Gastroesophageal sphincter (tissue), 4 donors: ENCODE results near the gene OR1N1. TPM values are rescaled to one million over a fixed set of nuclear protein-coding genes. Genes with fewer than 3 reads are reported as not detected.

Experiments used
- total RNA-seq, 4 donors: library from RNA; depleted of rRNA; stranded (reverse); fragments of >200 nt; gene quantifications; one replicate each; pipeline ENCODE4 v1.1.0, GENCODE V29; 2016

Gene OR1N1
- total RNA-seq, 4 donors from 2014 or later = not detected

Other genes with a start within 250 kb of the OR1N1 start
- gene PTGS1, start 156.3 kb downstream of the OR1N1 start, total RNA-seq = 100 to 1,000 TPM in 1 of 4 donors, 10 to 100 TPM in 3; 15.8 to 154 (median 46.4) TPM
- gene OR1J1, start 49.4 kb downstream of the OR1N1 start, total RNA-seq = not detected
- gene OR1J2, start 16.5 kb downstream of the OR1N1 start, total RNA-seq = not detected
- not detected for gene OR1J4, start 8.2 kb downstream of the OR1N1 start, total RNA-seq
- not detected for gene OR1N2, start 25.8 kb upstream of the OR1N1 start, total RNA-seq
- gene OR1L8, start 56.1 kb upstream of the OR1N1 start, total RNA-seq = not detected
- not detected for gene OR1Q1, start 87.4 kb upstream of the OR1N1 start, total RNA-seq
- not detected for gene OR1B1, start 130.3 kb upstream of the OR1N1 start, total RNA-seq
- not detected for gene OR1L1, start 134.4 kb upstream of the OR1N1 start, total RNA-seq
- not detected for gene OR1L3, start 147.8 kb upstream of the OR1N1 start, total RNA-seq
- not detected for gene OR1L4, start 196.7 kb upstream of the OR1N1 start, total RNA-seq
- not detected for gene OR1L6, start 215.0 kb upstream of the OR1N1 start, total RNA-seq